Progenitor cell of endocrine pancreas (in vitro differentiated cells): Measurements from ENCODE around the gene BCAT1. TPM values are rescaled to one million over a fixed set of nuclear protein-coding genes. Genes with fewer than 3 reads are reported as not detected.

Source experiments
- DNase-seq: peaks from one replicate; pipeline ENCODE4 v3.0.0; 2021; ENCODE audit warnings: low spot score; ENCODE audit not compliant: unreplicated experiment
- H3K27ac Mint-ChIP-seq: 2 replicates; pipeline ENCODE4 v1.8.0; 2021; ENCODE audit warnings: mild to moderate bottlenecking, moderate library complexity, mixed read lengths
- H3K27me3 Mint-ChIP-seq: 2 replicates; pipeline ENCODE4 v1.8.0; 2021; ENCODE audit warnings: mixed read lengths
- H3K36me3 Mint-ChIP-seq: 2 replicates; pipeline ENCODE4 v1.8.0; 2022; ENCODE audit warnings: mixed read lengths; ENCODE audit not compliant: insufficient read depth
- H3K4me1 Mint-ChIP-seq: 2 replicates; pipeline ENCODE4 v1.8.0; 2021; ENCODE audit warnings: low read depth, mixed read lengths
- H3K4me3 Mint-ChIP-seq: 2 replicates; pipeline ENCODE4 v1.8.0; 2021; ENCODE audit warnings: low read depth, mild to moderate bottlenecking, moderate library complexity, mixed read lengths
- H3K9me3 Mint-ChIP-seq: 2 replicates; pipeline ENCODE4 v1.8.0; 2021; ENCODE audit warnings: low read depth, mixed read lengths
- CTCF ChIP-seq: fragments of 200-600 bp; sonication (generic); IDR thresholded peaks from one replicate; pipeline ENCODE4 v1.5.0; 2021; ENCODE audit warnings: antibody characterized with exemption, mild to moderate bottlenecking; ENCODE audit not compliant: unreplicated experiment
- total RNA-seq: library from RNA; stranded (reverse); gene quantifications from 2 replicates; pipeline ENCODE4 v1.2.1, GENCODE V29; 2021

BCAT1 gene
- total RNA-seq, 1 donor from 2014 or later = 52.9 TPM

DNA sequence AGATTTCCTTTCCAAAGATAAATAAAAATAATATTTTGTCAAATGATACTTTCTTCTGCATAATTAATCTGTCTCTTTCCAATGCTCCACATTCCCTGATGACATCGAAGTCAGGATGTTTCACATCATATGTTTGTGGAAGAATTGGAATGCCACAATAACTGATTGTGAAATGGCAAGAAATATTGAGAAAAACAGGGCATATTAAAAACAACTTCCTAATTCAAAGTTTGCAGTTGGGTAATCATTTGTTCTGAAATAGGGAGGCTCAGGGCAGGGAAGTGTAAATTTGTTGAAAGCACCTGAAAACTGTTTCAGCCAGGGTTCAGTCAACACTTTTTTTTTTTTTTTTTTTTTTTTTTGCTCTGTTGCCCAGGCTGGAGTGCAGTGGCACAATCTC lies 50.7 kb downstream of the BCAT1 start:
- Mint-ChIP-seq H3K27me3 (peaks cover 18% of the 10 kb centered on the region), H3K36me3 (peaks cover 6% of the 10 kb centered on the region), H3K9me3 (peaks cover 4% of the 10 kb centered on the region), H3K4me3 (no peak overlapping the region), H3K27ac (no peak overlapping the region), H3K4me1 (peaks cover 18% of the 10 kb centered on the region)
- DNase-seq = no peak
- TF ChIP-seq CTCF = no peak

DNA sequence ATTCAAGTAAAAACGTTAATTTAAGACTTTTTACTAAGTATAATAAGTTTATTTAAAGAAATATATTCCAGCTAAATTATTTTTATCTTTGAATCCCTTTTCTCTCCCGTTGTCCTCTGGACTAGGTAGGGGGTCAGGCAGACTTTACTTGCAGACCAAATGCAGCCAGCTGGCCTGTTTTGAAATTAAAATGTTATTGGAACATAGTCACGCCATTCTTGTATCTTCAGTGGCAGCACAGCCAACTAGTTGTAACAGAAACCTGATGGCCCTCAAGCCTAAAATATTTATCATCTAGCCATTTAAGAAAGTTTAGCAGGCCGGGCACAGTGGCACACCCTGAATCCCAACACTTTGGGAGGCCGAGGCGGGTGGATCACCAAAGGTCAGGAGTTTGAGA lies 52.7 kb downstream of the BCAT1 start:
- no peak overlapping the region for H3K4me3 Mint-ChIP-seq
- H3K4me1 Mint-ChIP-seq = peaks cover 11% of the 10 kb centered on the region
- no peak for DNase-seq

GRCh38 chr12:24895612-24896011 lies 53.3 kb downstream of the BCAT1 start:
- H3K27me3 Mint-ChIP-seq = peaks cover 18% of the 10 kb centered on the region
- no peak for TF ChIP-seq CTCF
- no peak overlapping the region for H3K4me3 Mint-ChIP-seq
- peaks cover 4% of the 10 kb centered on the region for H3K9me3 Mint-ChIP-seq
- H3K27ac Mint-ChIP-seq = no peak overlapping the region
- H3K4me1 Mint-ChIP-seq = peaks cover 11% of the 10 kb centered on the region
- peaks cover 6% of the 10 kb centered on the region for H3K36me3 Mint-ChIP-seq
- no peak for DNase-seq

More for the DNA sequence above, 52.7 kb downstream of the BCAT1 start:
- Mint-ChIP-seq H3K27me3 (peaks cover 18% of the 10 kb centered on the region), H3K9me3 (peaks cover 4% of the 10 kb centered on the region), H3K27ac (no peak overlapping the region), H3K36me3 (peaks cover 6% of the 10 kb centered on the region)
- no peak for TF ChIP-seq CTCF

DNA sequence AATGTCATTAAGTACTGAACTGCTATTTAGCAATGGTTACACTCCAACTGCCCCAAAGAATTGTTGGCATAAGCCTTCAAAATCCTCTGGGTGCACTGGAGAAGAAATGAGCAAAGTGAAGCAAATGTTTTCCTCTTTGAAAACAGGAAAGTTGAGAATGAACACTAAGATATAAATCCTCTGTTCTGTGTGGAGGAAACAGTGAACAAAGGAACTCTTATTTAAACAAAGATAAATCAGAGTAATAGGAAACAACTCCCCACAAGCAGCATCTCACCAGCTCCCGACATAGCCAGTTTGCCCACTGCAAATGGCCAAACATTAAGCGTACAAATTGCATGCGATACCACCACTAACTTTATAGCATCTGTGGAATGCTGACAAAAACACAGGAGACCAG lies 54.0 kb downstream of the BCAT1 start:
- Mint-ChIP-seq H3K27ac (no peak overlapping the region), H3K36me3 (peaks cover 6% of the 10 kb centered on the region), H3K4me1 (peaks cover 11% of the 10 kb centered on the region), H3K9me3 (peaks cover 4% of the 10 kb centered on the region), H3K27me3 (peaks cover 15% of the 10 kb centered on the region), H3K4me3 (no peak overlapping the region)
- DNase-seq = no peak
- TF ChIP-seq CTCF = no peak

GRCh38 chr12:24890048-24890803 lies 58.7 kb downstream of the BCAT1 start:
- Mint-ChIP-seq H3K4me3 (no peak overlapping the region), H3K4me1 (peaks cover 10% of the 10 kb centered on the region), H3K27me3 (peaks cover 3% of the 10 kb centered on the region), H3K36me3 (no peaks in the 10 kb centered on the region), H3K9me3 (no peaks in the 10 kb centered on the region), H3K27ac (no peak overlapping the region)
- DNase-seq = no peak
- no peak for TF ChIP-seq CTCF
